Panc1 (cell line): ENCODE data around the gene MRPS27.

Experiments used
- TF ChIP-seq, protein P1 (sequence below): fragments of 450-650 bp; IDR thresholded peaks from 2 replicates; pipeline ENCODE4 v1.5.1; 2017; ENCODE audit warnings: mild to moderate bottlenecking
- TF ChIP-seq, protein P2 (sequence below), 2 experiments: IDR thresholded peaks; 2 replicates each; pipeline ENCODE4 v1.6.1; 2011 to 2012; ENCODE audit warnings: low read depth in 2 of 2, control low read depth in 1 of 2, low read length in 1 of 2, mild to moderate bottlenecking in 1 of 2, moderate library complexity in 1 of 2; ENCODE audit not compliant: insufficient read depth in 1 of 2

DNA sequence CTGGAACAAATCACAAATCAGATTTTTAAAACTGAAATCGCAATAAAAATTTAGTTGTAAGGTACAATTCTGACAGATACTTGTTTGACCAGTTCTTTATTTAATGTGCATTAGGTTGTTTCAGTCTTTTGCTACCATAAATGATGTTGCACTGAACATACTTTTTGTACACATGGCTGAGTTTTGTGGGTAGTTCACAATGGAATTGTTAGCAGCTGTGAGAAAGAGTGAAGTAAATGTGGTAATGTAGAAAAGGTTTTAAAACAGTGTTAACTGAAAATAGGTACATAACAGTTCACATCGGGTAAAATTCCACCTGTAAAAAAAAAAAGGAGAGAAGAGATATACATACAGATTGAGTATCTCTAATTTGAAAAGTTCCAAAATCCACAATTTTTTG, 25.6 kb downstream of the MRPS27 start:
- TF ChIP-seq, protein P1, sequence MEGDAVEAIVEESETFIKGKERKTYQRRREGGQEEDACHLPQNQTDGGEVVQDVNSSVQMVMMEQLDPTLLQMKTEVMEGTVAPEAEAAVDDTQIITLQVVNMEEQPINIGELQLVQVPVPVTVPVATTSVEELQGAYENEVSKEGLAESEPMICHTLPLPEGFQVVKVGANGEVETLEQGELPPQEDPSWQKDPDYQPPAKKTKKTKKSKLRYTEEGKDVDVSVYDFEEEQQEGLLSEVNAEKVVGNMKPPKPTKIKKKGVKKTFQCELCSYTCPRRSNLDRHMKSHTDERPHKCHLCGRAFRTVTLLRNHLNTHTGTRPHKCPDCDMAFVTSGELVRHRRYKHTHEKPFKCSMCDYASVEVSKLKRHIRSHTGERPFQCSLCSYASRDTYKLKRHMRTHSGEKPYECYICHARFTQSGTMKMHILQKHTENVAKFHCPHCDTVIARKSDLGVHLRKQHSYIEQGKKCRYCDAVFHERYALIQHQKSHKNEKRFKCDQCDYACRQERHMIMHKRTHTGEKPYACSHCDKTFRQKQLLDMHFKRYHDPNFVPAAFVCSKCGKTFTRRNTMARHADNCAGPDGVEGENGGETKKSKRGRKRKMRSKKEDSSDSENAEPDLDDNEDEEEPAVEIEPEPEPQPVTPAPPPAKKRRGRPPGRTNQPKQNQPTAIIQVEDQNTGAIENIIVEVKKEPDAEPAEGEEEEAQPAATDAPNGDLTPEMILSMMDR = no peak
- TF ChIP-seq, protein P2, sequence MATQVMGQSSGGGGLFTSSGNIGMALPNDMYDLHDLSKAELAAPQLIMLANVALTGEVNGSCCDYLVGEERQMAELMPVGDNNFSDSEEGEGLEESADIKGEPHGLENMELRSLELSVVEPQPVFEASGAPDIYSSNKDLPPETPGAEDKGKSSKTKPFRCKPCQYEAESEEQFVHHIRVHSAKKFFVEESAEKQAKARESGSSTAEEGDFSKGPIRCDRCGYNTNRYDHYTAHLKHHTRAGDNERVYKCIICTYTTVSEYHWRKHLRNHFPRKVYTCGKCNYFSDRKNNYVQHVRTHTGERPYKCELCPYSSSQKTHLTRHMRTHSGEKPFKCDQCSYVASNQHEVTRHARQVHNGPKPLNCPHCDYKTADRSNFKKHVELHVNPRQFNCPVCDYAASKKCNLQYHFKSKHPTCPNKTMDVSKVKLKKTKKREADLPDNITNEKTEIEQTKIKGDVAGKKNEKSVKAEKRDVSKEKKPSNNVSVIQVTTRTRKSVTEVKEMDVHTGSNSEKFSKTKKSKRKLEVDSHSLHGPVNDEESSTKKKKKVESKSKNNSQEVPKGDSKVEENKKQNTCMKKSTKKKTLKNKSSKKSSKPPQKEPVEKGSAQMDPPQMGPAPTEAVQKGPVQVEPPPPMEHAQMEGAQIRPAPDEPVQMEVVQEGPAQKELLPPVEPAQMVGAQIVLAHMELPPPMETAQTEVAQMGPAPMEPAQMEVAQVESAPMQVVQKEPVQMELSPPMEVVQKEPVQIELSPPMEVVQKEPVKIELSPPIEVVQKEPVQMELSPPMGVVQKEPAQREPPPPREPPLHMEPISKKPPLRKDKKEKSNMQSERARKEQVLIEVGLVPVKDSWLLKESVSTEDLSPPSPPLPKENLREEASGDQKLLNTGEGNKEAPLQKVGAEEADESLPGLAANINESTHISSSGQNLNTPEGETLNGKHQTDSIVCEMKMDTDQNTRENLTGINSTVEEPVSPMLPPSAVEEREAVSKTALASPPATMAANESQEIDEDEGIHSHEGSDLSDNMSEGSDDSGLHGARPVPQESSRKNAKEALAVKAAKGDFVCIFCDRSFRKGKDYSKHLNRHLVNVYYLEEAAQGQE (IDR thresholded peaks at IDR 0.05; ENCODE audit: insufficient read depth in 1 of 2, low read depth in 2 of 2, low read length in 1 of 2) = no peak
